ENCODE data around the gene LCN6.

DNA sequence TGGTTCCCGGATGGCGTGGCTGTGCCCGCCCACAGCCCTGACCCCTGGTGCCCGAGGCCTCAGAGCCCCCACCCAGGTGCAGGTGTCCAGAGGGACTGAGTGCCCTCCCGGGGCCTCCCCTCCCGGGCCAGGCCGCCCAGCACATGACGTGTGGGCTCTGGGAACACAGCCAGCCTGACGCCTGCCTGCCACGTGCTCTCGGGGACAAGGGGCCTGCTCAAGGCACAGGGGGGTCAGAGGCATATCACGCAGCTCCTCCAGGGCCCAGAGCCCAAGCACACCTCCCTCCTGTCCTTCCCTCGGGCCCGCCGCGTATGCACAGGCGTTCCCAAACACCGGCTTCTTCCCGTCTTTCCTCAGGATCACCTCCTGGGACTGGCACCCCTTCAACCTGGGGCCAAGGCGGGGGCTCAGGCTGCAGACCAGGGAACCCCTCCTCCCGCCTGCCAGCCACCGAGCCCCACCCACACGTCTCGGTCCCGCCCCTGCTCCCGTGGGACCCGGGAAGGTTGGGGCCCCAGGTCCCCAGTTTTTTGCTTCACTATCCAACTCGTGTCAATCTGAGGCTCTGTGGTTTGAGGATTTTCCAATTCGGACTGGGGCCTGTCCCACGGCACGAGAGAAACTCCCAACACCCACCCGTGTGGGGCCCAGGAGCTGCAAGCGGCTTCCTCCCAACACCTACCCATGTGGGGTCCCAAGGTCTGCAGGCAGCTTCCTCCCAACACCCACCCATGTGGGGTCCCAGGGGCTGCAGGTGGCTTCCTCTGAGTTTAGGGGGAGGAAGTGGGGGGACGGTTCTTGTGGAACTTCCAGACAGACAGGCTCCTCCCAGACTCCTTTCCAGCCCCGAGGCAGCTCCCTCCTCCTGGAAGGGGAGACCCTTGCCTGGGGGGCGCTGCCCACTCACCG is 7.1 kb downstream of the LCN6 start:
- TF ChIP-seq, protein P1, sequence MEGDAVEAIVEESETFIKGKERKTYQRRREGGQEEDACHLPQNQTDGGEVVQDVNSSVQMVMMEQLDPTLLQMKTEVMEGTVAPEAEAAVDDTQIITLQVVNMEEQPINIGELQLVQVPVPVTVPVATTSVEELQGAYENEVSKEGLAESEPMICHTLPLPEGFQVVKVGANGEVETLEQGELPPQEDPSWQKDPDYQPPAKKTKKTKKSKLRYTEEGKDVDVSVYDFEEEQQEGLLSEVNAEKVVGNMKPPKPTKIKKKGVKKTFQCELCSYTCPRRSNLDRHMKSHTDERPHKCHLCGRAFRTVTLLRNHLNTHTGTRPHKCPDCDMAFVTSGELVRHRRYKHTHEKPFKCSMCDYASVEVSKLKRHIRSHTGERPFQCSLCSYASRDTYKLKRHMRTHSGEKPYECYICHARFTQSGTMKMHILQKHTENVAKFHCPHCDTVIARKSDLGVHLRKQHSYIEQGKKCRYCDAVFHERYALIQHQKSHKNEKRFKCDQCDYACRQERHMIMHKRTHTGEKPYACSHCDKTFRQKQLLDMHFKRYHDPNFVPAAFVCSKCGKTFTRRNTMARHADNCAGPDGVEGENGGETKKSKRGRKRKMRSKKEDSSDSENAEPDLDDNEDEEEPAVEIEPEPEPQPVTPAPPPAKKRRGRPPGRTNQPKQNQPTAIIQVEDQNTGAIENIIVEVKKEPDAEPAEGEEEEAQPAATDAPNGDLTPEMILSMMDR (conservative IDR thresholded peaks at IDR 0.05 in 1 of 2, IDR thresholded peaks at IDR 0.05 in 1 of 2; ENCODE audit: extremely low read depth in 1 of 2, insufficient read depth in 1 of 2, low read depth in 1 of 2, low read length in 2 of 2), result no peak
- TF ChIP-seq EZH2 (IDR thresholded peaks at IDR 0.05; ENCODE audit: borderline replicate concordance, low read length), result peak; percentile 11
